ENCODE data around the gene EPC2.

- no peak for TF ChIP-seq POLR2A (IDR thresholded peaks at IDR 0.05)
- TF ChIP-seq CTCF (IDR thresholded peaks at IDR 0.05 in 4 of 5, conservative IDR thresholded peaks at IDR 0.05 in 1 of 5): no peak
Observed at GRCh38 chr2:148718039-148718438, 73.5 kb downstream of the EPC2 start.
